Activated CD4-positive, CD25-positive, alpha-beta regulatory T cell treated with anti-CD3 and anti-CD28 coated beads, Interleukin-2, amount 50 U/mL, for 16 hours (primary cell): ENCODE measurements around the gene MAST2.

Experiments used
- DNase-seq: peaks from one replicate; pipeline ENCODE4 v3.0.0-alpha.2; 2020; ENCODE audit warnings: low read depth, low spot score

Gene MAST2

GRCh38 chr1:46062651-46063319 lies 259.4 kb downstream of the MAST2 start:
- no peak for DNase-seq

- DNase-seq, result no peak
Observed at GRCh38 chr1:46064708-46065107, 261.3 kb downstream of the MAST2 start.

- no peak for DNase-seq
Observed at GRCh38 chr1:46065405-46065804, 262.0 kb downstream of the MAST2 start.

GRCh38 chr1:46067652-46068051 lies 264.2 kb downstream of the MAST2 start:
- DNase-seq, result no peak

- DNase-seq, result no peak
Observed at GRCh38 chr1:46068525-46068924, 265.1 kb downstream of the MAST2 start.

GRCh38 chr1:46070164-46070814 lies 266.9 kb downstream of the MAST2 start:
- no peak for DNase-seq

GRCh38 chr1:46072975-46073374 lies 269.6 kb downstream of the MAST2 start:
- no peak for DNase-seq

- DNase-seq, result no peak
Observed at GRCh38 chr1:46076343-46076742, 272.9 kb downstream of the MAST2 start.

- DNase-seq, result no peak
Observed at GRCh38 chr1:46077644-46078043, 274.2 kb downstream of the MAST2 start.

- DNase-seq, result no peak
Observed at GRCh38 chr1:46080257-46080656, 276.8 kb downstream of the MAST2 start.

GRCh38 chr1:46081206-46081605 lies 277.8 kb downstream of the MAST2 start:
- DNase-seq, result no peak

GRCh38 chr1:46081619-46082018 lies 278.2 kb downstream of the MAST2 start:
- no peak for DNase-seq

- no peak for DNase-seq
Observed at GRCh38 chr1:46083579-46083978, 280.2 kb downstream of the MAST2 start.

- DNase-seq, result no peak
Observed at GRCh38 chr1:46084553-46085451, 281.4 kb downstream of the MAST2 start.
